Upper lobe of left lung (tissue), 4 donors: Measurements from ENCODE around the gene SPIRE2.

ENCODE experiments used
- EP300 ChIP-seq, 4 donors: sonication (generic); formaldehyde crosslinking; IDR thresholded peaks; one replicate each; pipeline ENCODE4 v1.5.1; 2017; ENCODE audit warnings: antibody characterized with exemption in 4 of 4, control low read depth in 2 of 4
- POLR2A ChIP-seq, 4 donors: fragments of 450-650 bp; IDR thresholded peaks; one replicate each; pipeline ENCODE4 v1.5.1; 2016 to 2017; ENCODE audit warnings: antibody characterized with exemption in 4 of 4, mild to moderate bottlenecking in 2 of 4
- POLR2AphosphoS5 ChIP-seq, 2 donors: sonication (generic); formaldehyde crosslinking; IDR thresholded peaks; one replicate each; pipeline ENCODE4 v1.5.1; 2017; ENCODE audit warnings: antibody characterized with exemption in 2 of 2
- TF ChIP-seq, protein P1 (sequence below), 6 experiments: fragments of 450-650 bp in 4 of 6; fragments of 200-600 bp in 2 of 6; sonication (generic) in 2 of 6; IDR thresholded peaks; one replicate each; pipeline ENCODE4 v1.5.1; 2016 to 2019; ENCODE audit warnings: antibody characterized with exemption in 6 of 6

- TF ChIP-seq, protein P1, sequence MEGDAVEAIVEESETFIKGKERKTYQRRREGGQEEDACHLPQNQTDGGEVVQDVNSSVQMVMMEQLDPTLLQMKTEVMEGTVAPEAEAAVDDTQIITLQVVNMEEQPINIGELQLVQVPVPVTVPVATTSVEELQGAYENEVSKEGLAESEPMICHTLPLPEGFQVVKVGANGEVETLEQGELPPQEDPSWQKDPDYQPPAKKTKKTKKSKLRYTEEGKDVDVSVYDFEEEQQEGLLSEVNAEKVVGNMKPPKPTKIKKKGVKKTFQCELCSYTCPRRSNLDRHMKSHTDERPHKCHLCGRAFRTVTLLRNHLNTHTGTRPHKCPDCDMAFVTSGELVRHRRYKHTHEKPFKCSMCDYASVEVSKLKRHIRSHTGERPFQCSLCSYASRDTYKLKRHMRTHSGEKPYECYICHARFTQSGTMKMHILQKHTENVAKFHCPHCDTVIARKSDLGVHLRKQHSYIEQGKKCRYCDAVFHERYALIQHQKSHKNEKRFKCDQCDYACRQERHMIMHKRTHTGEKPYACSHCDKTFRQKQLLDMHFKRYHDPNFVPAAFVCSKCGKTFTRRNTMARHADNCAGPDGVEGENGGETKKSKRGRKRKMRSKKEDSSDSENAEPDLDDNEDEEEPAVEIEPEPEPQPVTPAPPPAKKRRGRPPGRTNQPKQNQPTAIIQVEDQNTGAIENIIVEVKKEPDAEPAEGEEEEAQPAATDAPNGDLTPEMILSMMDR (IDR thresholded peaks at IDR 0.05), result no peak
- TF ChIP-seq POLR2A (IDR thresholded peaks at IDR 0.05) (no peak), EP300 (IDR thresholded peaks at IDR 0.05) (no peak), POLR2AphosphoS5 (IDR thresholded peaks at IDR 0.05) (no peak)
Observed at GRCh38 chr16:89905511-89906139, 77.3 kb downstream of the SPIRE2 start.
